Measurements from ENCODE around the gene MAGI1.

Gene MAGI1

GRCh38 chr3:65758876-65759598 is 279.7 kb downstream of the MAGI1 start:
- DNase-seq (ENCODE audit: extremely low read depth, low read depth), result no peak
- TF ChIP-seq CTCF (IDR thresholded peaks at IDR 0.05; ENCODE audit: low read depth, low read length), result no peak

GRCh38 chr3:65758438-65758837 is 280.3 kb downstream of the MAGI1 start:
- TF ChIP-seq CTCF (IDR thresholded peaks at IDR 0.05; ENCODE audit: low read depth, low read length), result no peak
- DNase-seq (ENCODE audit: extremely low read depth, low read depth), result no peak

GRCh38 chr3:65752636-65753035 is 286.1 kb downstream of the MAGI1 start:
- no peak for DNase-seq (ENCODE audit: extremely low read depth, low read depth)
- TF ChIP-seq CTCF (IDR thresholded peaks at IDR 0.05; ENCODE audit: low read depth, low read length), result no peak

- DNase-seq (ENCODE audit: extremely low read depth, low read depth), result no peak
- TF ChIP-seq CTCF (IDR thresholded peaks at IDR 0.05; ENCODE audit: low read depth, low read length), result peak; percentile 70
Measured at GRCh38 chr3:65751123-65751700, 287.5 kb downstream of the MAGI1 start.

GRCh38 chr3:65749066-65749465 is 289.7 kb downstream of the MAGI1 start:
- DNase-seq (ENCODE audit: extremely low read depth, low read depth), result no peak
- TF ChIP-seq CTCF (IDR thresholded peaks at IDR 0.05; ENCODE audit: low read depth, low read length), result no peak

GRCh38 chr3:65748326-65748725 is 290.4 kb downstream of the MAGI1 start:
- no peak for DNase-seq (ENCODE audit: extremely low read depth, low read depth)
- no peak for TF ChIP-seq CTCF (IDR thresholded peaks at IDR 0.05; ENCODE audit: low read depth, low read length)

GRCh38 chr3:65746848-65747247 is 291.9 kb downstream of the MAGI1 start:
- TF ChIP-seq CTCF (IDR thresholded peaks at IDR 0.05; ENCODE audit: low read depth, low read length), result no peak

More at GRCh38 chr3:65746848-65747247, 291.9 kb downstream of the MAGI1 start:
- DNase-seq (ENCODE audit: extremely low read depth, low read depth), result no peak
